Esophagus squamous epithelium (tissue), 4 donors: ENCODE results near the gene ARID3B.

Source experiments
- CTCF ChIP-seq, 6 experiments: fragments of 450-650 bp in 4 of 6; fragments of 200-600 bp in 2 of 6; sonication (generic) in 2 of 6; IDR thresholded peaks; one replicate each; pipeline ENCODE4 v1.5.1; 2016 to 2019; ENCODE audit warnings: antibody characterized with exemption in 6 of 6, mild to moderate bottlenecking in 4 of 6, moderate library complexity in 4 of 6
- POLR2A ChIP-seq, 4 donors: fragments of 450-650 bp; IDR thresholded peaks; one replicate each; pipeline ENCODE4 v1.6.1; 2017; ENCODE audit warnings: antibody characterized with exemption in 4 of 4, mild to moderate bottlenecking in 4 of 4, moderate library complexity in 3 of 4

GRCh38 chr15:74642348-74642733 lies 101.3 kb downstream of the ARID3B start:
- TF ChIP-seq CTCF (IDR thresholded peaks at IDR 0.05) (no peak), POLR2A (IDR thresholded peaks at IDR 0.05) (no peak)
